HG03571 (cell line): Measurements from ENCODE around the gene AURKAIP1.
"Not testable (repeated sequence)": the region's sequence is repeated elsewhere in the genome, so short reads cannot be mapped to it uniquely, and the experiment has no call there.

Experiments used
- ATAC-seq: cut with Tn5 transposase; IDR thresholded peaks from one replicate; pipeline ENCODE4 v1.9.1; 2021; ENCODE audit not compliant: unreplicated experiment

Gene AURKAIP1

DNA sequence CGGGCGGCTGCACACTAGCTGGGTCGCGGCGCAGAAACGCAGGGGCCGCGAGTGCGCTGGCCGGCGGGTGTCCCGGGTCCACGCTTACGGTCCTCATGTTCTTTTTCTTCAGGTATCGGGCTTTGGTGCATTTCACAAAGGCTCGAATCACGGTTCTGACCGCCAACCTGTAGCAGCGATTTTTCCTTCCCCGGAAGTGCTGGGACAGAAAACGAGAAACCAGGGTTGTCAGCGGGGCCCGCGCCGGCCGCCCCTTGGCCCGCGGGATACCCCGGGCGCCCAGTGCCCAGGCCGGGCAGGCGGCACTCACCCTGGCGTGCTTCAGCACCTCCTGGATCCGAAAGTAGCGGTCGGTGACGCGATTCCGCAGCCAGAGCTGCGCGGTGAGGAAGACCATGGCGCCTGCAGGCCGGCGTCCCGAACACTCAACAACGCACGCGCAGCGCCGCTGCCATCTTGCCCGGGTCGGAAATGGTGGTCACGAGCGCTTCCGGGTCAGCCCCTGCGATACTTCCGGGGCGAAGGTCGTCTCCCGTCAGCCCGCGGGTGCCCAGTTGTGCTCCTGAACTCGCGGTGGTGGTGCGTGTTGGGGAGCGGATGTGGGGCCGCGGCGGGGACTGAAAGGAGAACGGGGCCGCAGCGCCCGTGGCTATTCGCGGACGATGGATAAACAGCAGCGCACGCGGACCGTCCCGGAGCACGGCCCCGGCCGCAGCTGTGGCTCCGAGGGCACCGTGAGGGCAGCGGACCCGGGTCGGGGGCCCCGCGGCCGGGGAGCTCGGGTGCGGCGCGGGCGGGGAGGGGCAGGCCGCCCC is 32.0 kb upstream of the AURKAIP1 start, which contains the start of gene MRPL20:
Gene MRPL20 (minus strand): TSS at position 473 of the 815 bp plus-strand sequence. CDS start 76 bp downstream, at position 397.
- peak; percentile 78 for ATAC-seq

GRCh38 chr1:1406101-1406820 is 31.3 kb upstream of the AURKAIP1 start:
- no peak for ATAC-seq

- ATAC-seq = no peak
Observed at GRCh38 chr1:1403653-1404052, 28.6 kb upstream of the AURKAIP1 start.

GRCh38 chr1:1402901-1403392 is 27.9 kb upstream of the AURKAIP1 start:
- ATAC-seq = not testable (repeated sequence)

- ATAC-seq = no peak
Observed at GRCh38 chr1:1402072-1402900, 27.3 kb upstream of the AURKAIP1 start.

DNA sequence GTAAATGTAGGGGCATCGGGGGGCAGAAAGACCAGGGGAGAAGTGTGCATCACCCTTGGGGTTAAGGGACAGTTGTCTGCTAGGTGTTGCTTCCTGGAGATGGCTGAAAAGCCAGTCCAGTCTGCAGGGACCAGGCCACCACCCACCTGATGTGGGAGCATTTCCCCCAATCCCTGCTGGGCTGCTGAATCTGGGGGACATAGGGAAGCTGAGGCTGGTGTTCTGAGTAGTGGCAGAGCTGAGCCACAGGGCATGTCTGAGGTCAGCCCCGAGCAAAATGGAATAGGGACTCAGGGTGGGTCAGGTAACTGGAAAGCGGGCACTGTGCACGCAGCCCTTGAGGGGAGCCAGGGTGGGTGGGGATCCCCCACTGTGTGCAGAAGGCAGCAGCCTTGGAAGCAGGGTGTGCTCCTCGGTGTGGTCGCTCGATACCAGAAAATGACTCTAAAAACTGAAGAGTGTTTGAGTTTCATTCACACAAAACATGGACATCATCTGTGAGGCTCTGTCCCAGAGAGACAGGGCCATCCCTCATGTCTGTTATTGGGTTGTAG is 26.5 kb upstream of the AURKAIP1 start:
- ATAC-seq = no peak

DNA sequence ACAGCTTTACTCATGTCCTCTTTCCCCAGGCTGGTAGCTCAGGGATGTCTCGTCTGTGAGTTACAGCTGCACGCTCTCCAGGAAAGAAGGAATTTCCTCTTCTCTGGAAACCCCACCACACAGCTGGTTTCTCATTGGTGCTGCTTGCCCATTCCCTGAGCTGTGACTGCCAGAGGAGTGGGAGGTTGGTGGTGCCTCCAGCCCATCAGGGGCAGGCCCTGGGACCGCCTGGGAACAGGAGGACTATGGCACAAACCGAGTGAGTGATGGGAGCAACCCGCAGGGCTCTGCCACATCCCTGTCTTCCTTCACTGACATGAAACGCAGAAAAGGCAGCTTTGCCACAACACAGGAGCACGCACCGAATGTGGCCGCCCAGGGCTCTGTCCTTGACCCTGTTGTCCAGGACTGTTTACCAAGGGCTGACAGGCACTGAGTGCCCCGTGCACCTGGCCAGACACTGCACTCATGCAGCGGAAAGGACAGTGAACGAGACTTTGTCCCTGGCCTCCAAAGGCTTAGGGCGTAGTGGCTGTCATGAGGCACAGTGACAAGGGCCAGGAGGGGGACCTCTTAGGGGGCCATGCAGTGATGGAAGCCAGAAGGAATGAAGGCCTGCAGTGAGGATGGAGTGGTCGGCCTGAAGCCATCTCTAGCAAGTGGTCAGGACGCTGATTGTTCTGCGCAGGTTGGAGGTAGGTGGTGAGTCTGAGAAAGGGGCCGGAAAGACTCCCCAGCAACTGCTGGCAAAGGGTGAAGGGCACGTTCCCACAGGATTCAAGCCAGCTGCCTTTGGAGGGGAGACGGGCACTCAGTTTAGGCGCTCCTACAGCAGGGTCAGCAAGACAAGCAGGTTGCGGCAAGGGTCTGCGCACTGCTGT is 25.8 kb upstream of the AURKAIP1 start:
- ATAC-seq = no peak

DNA sequence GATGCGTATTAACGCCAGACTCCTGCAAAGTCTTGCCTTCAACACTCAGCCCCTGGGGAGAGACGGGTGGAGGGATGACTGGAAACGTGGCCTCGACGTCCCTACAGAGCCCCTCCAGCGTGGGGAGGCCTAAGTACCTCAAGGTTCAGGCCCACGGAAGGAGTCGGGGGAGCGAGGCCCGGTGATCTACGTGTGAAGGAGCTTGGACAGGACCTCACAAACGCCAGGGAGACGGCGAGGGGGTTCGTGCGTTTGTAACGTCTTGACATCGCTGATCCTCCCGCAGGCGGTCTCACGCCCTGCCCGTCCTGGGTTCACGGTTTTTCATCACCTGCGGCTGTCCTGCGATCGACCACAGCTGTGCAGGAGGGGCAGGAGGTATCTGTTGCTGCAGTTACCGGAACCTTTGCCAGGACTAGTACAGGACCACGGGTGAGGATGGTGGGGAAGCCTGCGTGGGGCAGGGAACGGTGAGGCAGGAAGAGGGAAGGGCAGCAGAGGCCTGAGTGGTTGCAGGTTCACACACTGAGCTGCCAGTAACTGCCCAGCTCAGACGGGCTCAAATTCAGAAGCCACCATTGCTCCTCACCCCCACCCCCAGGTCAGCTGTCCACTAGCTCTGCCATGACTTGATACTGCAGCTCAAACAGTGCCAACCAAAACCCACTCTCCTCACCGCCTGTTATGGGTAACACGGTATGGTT is 25.0 kb upstream of the AURKAIP1 start:
- ATAC-seq = peak; percentile 10

DNA sequence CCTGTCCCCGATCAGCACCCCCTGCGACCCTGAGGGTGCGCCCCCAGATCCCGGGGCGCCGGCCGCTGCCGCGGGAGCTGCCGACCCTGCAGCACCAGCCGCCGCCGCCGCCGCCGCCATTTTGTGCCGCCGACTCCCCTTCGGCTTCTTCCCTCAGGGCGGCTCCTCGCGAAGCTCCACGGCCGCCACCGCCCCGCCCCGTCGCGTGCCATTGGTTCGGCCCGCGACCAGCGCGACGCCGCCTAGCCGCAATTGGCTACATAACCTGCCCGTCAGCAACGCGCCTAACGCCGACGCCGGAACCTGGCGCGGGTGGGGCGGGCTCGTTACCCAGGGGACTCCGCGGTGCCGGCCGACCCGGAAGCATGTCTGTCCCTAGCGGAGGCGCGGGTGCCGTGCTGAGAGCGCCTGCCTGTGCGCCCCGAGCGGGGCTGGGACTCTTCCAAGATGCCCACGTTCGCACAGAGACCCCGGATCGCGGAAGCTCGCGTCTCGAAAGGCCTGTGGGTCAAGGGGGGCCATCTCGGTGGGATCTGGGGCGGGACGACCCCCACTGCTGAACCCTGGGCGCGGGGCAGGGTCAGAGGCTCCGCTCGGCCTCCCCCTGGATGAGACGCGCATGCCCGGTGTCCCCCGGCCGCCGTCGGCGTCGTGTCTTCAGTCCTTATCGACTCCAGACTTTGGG is 24.3 kb upstream of the AURKAIP1 start, which contains the start of gene CCNL2:
Gene CCNL2 (minus strand): TSS at position 149 of the 685 bp plus-strand sequence. CDS start 29 bp downstream, at position 120.
- peak; percentile 93 for ATAC-seq

DNA sequence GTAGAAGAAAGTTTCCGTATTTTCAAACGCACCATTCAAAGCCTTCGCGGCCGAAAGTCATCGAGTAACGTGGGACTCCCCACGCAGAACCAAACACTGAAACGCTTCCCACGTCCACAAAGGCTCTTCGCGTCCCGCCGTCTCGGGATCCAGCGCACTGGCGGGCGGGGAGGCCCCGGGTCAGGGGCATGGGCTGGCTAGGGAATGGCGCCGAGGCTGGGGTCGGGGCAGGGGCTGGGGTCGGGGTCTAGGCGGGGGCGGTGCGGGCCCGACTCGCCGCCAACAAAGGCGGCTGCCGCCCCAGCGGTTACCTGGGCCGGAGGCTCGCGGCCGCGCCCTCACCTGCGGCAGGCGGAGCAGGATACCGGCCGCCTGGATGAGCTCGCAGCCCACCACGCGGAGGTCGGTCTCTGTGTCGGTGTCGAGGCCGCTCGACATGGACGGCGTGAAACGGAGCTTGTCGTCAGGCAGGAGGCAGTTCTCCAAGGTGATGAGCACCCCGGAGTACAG is 23.7 kb upstream of the AURKAIP1 start:
- ATAC-seq = peak; percentile 10

- ATAC-seq = no peak
Observed at GRCh38 chr1:1397839-1398523, 23.0 kb upstream of the AURKAIP1 start.

GRCh38 chr1:1395166-1395565 is 20.2 kb upstream of the AURKAIP1 start:
- no peak for ATAC-seq

GRCh38 chr1:1394116-1394515 is 19.1 kb upstream of the AURKAIP1 start:
- no peak for ATAC-seq

GRCh38 chr1:1393428-1393827 is 18.4 kb upstream of the AURKAIP1 start:
- no peak for ATAC-seq

GRCh38 chr1:1393014-1393413 is 18.0 kb upstream of the AURKAIP1 start:
- no peak for ATAC-seq

DNA sequence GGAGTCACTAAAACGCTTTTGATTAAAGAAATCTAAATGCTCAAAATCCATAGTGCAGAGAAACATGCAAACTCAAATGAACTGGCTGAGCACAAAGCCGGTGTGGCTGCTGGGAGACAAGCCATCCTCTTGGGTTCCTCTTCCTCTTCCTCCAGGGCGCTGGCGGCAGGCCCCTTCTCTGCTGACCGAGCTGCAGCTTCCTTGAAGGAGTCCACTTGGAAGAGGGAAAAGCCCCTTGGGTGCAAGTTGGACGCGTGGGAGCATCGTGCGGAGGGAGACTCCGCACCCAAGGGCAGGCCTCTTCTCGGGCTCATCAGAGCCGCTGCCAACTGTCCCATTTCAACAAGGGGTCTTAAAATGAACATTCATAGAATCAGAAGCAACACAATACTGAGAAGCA is 16.2 kb upstream of the AURKAIP1 start:
- ATAC-seq = no peak

GRCh38 chr1:1390675-1391074 is 15.7 kb upstream of the AURKAIP1 start:
- no peak for ATAC-seq

DNA sequence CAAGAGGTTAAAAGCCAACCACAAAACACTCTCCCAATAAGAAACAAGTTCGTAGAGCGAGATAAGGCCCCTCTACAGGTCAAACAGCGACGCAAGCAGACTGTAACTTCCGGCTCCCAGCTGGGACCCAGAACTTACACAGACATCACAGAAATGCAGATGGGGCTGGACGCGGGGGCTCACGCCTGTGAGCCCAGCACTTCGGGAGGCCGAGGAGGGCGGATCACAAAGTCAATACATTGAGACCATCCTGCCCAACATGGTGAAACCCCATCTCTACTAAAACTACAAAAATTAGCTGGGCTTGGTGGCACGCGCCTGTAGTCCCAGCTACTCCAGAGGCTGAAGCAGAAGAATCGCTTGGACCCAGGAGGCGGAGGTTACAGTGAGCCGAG is 13.1 kb upstream of the AURKAIP1 start:
- no peak for ATAC-seq
